GM12873 (cell line): ENCODE measurements around the gene CFAP61.

Experiments
- CTCF ChIP-seq: IDR thresholded peaks from 2 replicates; pipeline ENCODE4 v1.5.1; 2012; ENCODE audit warnings: low read depth, mild to moderate bottlenecking, moderate library complexity, low read length, control low read depth; ENCODE audit not compliant: insufficient read depth; ENCODE audit errors: missing control alignments

Gene CFAP61

GRCh38 chr20:20386192-20386591 is 333.9 kb downstream of the CFAP61 start:
- no peak for TF ChIP-seq CTCF

GRCh38 chr20:20390393-20390792 is 338.1 kb downstream of the CFAP61 start:
- no peak for TF ChIP-seq CTCF

- no peak for TF ChIP-seq CTCF
Observed at GRCh38 chr20:20391115-20391514, 338.8 kb downstream of the CFAP61 start.

- TF ChIP-seq CTCF: no peak
Observed at GRCh38 chr20:20391766-20392165, 339.4 kb downstream of the CFAP61 start.

GRCh38 chr20:20393207-20394120 is 341.1 kb downstream of the CFAP61 start:
- TF ChIP-seq CTCF: no peak

DNA sequence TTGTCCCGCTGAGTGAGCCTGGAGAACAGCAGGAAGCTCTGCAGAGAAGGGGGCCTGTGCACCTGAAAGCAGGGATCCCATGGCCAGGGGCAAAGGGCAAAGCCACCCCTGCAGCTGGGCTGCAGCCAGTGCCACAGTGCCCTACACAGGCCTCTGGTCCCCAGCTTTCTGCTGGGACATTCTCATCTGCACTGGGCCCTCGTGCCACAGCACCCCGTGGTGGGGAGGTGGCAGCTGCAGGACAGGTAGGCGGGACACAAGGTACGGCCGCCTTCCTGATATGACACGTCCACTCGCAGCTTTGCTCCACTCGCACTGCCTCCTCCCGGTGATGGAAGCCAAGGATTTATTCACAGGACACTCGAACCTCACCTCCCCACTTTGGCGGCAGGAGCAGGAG is 342.8 kb downstream of the CFAP61 start:
- no peak for TF ChIP-seq CTCF

GRCh38 chr20:20395903-20396568 is 343.7 kb downstream of the CFAP61 start:
- TF ChIP-seq CTCF: no peak
